Islet precursor cell (in vitro differentiated cells): Measurements from ENCODE around the gene GNAQ.
"Not testable (repeated sequence)": the region's sequence is repeated elsewhere in the genome, so short reads cannot be mapped to it uniquely, and the experiment has no call there.

ENCODE experiments used
- DNase-seq: peaks from one replicate; pipeline ENCODE4 v3.0.0-alpha.2; 2018

GNAQ gene

DNA sequence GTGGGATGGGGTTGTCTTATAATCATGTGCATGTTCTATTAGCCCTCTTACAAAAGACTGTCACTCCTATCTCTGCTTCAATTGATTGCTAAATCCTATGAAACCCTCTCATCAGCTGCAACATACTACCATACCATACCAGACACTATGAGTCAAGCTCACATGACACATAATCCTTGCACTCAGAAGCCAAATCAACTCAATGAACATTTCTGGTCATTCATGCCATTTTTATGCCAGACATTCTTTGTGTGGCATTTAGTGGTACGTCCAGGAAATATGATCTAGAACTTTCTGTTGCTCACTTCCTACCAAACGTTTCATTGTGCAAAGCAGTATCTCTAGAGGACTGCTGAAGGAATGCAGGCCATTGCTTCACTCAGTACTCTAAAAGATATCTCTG lies 224.3 kb downstream of the GNAQ start:
- no peak for DNase-seq

- DNase-seq = no peak
Observed at GRCh38 chr9:77806741-77807140, 224.9 kb downstream of the GNAQ start.

- no peak for DNase-seq
Observed at GRCh38 chr9:77805810-77806209, 225.8 kb downstream of the GNAQ start.

DNA sequence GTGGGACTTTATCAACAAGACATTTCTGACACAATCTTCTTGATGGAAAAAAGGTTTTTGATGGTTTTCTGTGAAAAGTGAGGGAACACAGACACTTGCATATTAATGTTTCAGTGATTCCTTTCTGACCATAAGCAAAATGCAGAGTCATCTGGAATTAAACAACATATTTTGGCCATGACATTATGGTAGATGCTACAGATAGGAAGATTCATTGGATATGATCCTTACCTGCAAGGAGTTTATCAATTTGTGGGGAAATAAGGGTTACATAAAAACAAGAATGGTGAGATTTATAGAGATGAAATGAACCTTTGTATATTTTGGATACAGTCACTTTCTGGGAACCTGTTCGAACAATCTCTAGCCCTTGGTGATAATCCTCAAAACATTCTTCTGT lies 228.2 kb downstream of the GNAQ start:
- no peak for DNase-seq

GRCh38 chr9:77802515-77803293 lies 228.9 kb downstream of the GNAQ start:
- DNase-seq = no peak

DNA sequence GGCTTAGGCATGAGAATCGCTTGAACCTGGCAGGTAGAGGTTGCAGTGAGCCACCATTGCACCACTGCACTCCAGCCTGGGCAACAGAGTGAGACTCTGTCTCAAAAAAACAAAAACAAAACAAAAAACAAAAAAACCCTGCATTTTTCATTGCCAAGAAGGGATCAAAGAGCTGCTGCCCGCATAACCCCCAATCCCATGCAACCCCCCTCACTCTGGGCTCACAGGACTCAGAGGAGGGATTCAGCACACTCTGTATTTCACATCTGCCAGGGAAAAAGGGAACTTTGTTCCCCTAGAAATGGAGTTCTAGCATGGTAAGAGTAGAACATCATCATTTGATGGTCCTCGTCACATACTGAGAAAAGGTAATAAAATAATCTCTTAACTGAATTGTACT lies 229.5 kb downstream of the GNAQ start:
- DNase-seq = no peak

DNA sequence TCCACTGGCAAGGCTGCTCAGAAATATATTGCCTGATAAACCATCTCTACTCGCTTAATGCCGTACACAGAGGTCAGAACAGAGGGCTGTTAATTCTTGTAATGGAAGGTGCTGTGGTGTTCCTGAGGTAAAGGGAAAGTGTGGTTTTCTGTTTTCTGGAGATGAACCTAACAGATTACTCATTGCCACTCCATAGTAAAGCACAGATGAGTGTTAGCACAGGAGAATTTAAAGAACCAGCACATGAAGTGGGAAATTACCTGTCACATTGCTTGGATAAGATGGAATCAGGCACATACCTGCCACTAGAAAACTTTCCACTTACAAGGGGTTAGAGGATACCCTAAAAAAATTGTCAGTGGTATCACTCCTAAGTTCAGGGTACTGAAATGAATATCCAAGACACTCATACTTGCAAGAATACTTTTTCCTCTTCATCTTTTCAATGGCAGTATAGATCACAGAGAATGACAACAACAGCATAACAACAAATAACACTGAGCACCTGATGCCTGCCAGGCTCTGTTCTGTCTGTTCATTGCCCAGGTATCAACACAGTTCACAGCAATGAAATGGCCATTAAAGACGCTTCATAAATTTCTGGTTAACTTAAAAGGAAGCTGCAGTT lies 230.6 kb downstream of the GNAQ start:
- DNase-seq = no peak

GRCh38 chr9:77798140-77798539 lies 233.5 kb downstream of the GNAQ start:
- no peak for DNase-seq

DNA sequence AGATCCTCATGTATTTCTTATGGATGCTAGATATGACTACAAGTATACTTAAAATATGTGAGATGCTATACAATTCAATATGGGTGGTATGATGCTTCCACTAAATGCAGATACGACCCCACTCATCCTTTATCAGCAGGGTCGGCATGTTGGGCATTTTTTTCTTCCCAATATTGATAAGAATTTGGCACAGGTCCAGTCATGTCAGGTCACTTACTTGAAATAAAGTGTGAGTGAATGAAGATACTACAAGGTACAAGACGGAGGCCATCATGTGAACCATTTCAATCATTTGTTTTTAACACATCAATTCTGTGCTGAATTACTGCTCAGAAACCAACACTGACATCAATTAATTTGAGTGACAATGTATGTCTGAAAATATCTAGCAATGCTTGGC lies 236.6 kb downstream of the GNAQ start:
- DNase-seq = no peak

GRCh38 chr9:77793849-77794248 lies 237.8 kb downstream of the GNAQ start:
- DNase-seq = no peak

- DNase-seq = no peak
Observed at GRCh38 chr9:77789891-77790290, 241.7 kb downstream of the GNAQ start.

DNA sequence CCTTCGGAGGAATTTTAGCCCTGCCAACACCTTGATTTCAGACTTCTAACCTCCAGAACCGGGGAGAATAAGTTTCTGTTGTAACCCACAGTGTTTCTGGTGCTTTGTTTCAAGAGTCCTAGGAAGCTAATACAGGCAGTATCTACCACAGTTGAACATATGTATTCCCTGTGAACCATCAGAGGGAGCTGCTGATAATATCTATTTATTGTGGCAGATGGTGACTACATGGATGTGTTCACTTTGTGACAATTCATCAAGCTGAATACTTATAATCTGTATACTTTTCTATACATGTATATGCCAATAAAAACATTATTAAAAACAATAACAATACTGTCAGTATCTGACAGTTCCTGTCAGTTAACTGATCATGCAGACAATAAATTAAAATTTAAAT lies 246.3 kb downstream of the GNAQ start:
- no peak for DNase-seq

DNA sequence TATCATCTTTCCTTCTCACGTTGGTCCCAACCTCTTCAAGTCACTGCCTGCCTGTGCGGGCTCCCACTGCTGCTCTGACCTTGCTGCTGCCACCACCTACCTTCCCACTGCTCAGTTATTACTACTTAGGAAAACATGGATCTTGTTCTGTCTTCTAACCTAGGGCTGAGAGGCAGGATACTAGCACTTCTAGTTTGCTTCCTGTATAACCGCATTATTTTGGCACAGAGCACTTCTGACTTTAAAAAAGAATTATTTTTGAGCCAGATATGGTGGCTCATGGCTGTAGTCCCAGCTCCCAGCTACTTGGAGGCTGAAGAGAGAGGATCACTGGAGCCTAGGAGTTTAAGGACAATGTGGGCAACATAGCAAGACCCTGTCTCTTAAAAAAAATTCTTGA lies 248.1 kb downstream of the GNAQ start:
- DNase-seq = no peak

DNA sequence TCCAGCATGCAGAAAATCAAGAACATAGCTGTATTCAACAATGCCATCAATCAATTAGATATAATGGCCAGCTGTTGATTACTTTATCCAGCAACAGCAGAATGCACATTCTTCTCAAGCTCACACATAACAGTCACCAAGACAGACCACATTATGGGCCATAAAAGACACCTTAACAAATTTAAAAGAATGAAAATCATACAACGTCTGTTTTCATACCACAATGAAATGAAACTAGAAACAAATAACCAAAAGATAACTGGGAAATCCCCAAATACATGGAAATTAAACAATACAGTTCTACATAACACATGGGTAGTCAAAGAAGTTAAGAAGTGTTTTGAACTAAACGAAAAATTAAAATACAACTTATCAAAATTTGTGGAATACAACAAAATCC lies 252.6 kb downstream of the GNAQ start:
- DNase-seq = no peak

GRCh38 chr9:77773381-77773780 lies 258.2 kb downstream of the GNAQ start:
- no peak for DNase-seq

DNA sequence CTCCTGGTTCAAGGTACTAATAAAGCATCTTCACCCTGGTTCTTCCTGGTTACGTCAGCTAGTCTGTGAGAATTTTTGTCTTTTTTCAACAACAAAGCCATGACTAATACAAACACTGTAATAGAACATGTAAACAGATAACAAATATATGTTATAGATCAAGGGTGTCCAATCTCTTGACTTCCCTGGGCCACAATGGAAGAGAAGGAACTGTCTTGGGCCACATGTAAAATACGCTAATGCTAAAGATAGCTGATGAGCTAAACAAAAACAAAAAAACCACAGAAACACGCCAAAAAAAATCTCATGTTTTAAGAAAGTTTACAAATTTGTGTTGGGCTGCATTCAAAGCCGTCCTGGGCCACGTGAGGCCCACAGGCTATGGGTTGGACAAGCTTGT lies 259.0 kb downstream of the GNAQ start:
- no peak for DNase-seq

DNA sequence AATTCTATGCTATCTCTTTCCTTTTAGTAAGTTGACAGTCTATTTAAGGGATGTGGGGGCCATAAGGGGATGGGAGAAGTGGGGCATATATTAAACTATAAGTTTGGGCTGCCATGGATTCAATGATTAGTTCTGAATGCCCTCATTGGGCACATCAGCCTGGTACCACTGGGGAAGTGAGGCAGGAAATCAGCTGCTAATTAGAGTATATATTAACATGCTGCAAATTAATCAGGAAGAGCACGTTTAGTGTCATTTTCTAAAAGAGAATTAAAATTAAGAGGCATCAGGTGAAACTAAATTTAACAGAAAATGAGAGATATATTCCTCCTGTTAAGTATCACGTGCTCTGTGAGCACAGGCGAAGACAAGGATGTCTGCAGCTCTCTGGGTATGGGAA lies 260.4 kb downstream of the GNAQ start:
- no peak for DNase-seq

DNA sequence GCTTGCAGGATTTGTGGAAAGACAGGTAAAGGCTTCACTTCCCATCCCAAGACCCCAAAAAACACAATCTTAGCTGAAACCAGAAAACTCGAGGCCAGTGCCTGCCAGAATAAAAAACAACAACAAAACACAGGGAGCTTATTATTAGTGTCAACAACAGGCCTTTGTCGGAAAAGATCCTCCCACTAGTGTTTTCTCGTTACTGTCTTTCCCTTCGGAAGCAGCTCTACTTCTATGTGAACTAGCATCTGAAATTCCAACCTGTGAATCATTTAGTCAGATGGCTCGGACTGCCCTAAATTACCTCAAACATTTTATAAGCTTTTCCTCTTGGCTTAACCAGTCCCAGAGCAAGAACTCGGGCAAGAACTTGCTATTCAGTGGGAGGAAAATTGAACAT lies 261.3 kb downstream of the GNAQ start:
- DNase-seq = no peak

DNA sequence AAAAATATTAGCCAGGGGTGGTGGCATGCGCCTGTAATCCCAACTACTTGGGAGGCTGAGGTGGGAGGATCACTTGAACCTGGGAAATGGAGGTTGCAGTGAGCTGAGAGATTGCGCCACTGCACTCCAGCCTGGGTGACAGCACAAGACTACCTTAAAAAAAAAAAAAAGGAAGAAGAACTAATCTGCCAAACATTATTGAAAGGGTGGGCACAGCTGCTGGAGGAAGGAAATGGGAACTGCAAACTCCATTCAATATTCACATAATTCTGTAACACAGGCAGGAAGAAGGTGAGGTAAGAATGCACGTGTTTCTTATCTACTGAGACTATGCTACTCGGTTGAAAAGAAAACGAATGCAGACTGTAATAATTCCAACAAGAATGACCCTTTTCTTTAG lies 262.4 kb downstream of the GNAQ start:
- no peak for DNase-seq

- no peak for DNase-seq
Observed at GRCh38 chr9:77766587-77766986, 265.0 kb downstream of the GNAQ start.

DNA sequence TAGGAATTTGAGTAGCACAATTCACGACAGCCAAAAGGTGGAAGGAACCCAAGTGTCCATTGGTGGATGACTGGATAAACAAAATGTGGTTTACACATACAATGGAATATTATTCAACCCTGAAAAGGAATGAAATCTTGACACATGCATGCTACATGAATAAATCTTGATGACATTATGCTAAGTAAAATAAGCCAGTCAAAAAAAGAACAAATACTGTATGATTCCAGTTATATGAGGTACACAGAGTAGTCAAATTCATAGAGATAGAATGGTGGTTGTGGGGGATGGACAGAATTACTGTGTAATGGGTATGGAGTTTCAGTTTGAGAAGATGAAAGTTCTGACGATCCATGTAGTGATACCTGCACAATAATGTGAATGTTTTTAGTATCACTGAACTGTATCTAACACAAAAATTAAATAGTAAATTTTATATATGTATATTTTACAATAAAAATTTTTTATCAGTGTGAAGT lies 265.8 kb downstream of the GNAQ start:
- no peak for DNase-seq

DNA sequence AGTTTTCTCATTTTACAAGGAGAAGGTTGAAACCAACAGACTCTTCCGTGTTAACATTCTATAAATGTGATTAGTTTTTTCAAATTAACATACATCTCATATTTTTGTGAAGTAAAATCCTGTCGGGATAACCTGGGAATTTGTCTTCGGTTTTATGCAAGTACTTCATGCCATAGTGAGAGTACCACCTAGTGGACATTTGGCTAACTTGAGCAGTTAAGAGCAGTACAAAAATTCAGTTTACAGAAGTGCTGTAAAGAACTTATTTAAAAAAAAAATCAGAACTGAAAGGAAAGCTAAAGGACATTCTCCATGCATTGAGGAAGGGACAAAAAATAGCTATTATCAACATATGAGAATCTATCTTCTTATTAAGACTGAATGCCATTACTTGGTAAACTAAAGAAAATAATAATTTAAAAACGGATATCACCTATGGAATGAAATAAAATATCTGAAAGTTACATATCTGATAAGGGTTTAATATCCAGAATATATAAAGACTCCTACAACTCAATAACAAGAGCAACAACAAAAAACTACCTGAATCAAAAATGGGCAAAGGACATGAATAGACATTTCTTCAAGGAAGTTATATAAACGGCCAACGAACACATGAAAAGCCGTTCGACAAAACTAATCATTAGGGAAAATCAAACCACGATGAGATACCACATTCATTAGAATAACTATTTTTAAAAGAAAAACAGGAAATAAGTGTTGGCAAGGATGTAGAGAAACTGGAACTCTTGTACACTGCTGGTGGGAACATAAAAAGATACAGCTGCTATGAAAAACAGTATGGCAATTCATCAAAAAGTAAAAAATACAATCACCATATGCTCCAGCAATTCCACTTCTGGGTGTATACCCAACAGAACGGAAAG lies 266.5 kb downstream of the GNAQ start:
- DNase-seq = no peak

DNA sequence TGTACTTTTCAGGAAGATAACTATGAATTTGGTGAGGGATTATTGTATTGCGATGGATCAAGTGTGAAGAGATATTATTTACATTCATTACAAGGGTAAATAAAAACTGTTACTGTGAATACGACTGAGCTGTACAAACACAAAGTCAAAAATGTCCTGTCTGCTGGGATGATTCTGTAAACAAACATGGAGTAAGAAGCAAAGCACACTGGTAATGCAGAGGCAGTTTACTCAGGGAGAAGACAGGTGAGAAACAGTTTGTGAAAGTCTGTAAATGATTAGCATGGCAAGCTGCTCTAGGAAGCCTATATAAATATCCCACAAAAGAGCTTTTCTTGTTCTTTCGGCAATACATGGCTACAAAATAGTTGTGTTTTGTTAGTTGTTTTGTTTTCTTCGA lies 268.0 kb downstream of the GNAQ start:
- DNase-seq = no peak

DNA sequence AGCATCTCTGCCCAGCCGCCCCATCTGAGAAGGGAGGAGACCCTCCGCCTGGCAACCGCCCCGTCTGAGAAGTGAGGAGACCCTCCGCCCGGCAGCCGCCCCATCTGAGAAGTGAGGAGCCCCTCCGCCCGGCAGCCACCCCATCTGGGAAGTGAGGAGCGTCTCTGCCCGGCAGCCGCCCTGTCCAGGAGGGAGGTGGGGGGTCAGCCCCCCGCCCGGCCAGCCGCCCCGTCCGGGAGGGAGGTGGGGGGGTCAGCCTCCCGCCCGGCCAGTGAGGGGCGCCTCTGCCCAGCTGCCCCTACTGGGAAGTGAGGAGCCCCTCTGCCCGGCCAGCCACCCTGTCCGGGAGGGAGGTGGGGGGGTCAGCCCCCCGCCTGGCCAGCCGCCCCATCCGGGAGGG lies 270.7 kb downstream of the GNAQ start:
- DNase-seq = not testable (repeated sequence)
